Stimulated activated CD4-positive, alpha-beta T cell treated with anti-CD3 and anti-CD28 coated beads, TNF-alpha, amount 100 ng/mL, for 48 hours (primary cell): ENCODE results near the gene ISL1.

Experiments used
- DNase-seq, 3 donors: peaks; one replicate each; pipeline ENCODE4 v3.0.0-alpha.2; 2020; ENCODE audit warnings: low read depth in 3 of 3

ISL1 gene

DNA sequence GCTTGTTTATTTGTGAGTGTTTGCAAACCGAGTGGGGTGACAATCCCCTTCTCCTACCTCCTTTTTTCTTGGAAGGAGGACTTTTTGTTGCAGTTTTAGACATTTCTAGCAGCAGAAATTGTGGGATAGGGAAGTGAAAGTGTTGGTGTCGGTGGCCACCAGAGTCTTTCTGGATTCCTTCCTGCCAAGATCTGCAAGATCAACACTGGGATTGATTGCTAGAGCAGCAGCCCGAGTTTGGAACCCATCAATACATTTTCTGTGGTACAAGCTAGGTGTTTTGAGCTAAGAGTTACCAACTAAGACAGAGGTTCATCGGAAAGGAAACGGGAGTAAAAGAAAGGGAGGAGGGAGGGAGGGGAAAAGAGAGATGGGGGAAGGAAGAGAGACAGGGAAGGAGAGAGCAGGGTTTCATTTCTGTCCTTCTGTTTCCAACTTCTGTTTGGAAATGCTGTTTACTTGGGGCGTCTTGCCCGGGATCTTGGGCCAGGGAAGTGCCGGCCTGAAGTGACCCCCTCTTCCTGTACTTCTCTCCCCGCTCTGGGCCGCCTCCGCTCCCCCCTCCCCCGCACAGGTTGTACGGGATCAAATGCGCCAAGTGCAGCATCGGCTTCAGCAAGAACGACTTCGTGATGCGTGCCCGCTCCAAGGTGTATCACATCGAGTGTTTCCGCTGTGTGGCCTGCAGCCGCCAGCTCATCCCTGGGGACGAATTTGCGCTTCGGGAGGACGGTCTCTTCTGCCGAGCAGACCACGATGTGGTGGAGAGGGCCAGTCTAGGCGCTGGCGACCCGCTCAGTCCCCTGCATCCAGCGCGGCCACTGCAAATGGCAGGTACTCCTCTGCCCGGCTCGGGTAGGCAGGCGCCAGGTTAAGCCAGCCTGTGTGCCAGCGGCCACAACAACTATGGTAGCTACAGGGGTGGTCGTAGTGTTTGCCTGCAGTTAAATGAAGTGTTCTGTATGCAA is 4.0 kb downstream of the ISL1 start:
- no peak for DNase-seq

DNA sequence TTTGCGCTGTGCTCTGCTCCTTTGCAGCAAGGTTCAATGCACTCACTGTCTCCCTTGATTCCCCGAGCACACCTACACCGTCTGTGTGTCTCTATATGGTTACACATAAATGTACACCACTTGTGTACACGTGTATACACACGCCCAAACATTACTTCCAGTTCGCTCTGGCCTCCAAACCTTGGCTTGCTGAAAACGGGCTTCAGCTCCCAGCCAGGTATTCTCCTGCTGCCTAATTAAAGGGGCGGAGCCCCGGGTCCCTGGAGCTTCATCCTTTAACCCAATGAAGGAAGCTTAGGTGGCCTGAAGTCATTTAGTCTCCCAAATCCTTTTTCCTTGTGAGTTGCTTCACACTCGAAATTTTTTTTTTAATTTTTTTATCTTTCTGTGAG is 4.6 kb downstream of the ISL1 start:
- no peak for DNase-seq

DNA sequence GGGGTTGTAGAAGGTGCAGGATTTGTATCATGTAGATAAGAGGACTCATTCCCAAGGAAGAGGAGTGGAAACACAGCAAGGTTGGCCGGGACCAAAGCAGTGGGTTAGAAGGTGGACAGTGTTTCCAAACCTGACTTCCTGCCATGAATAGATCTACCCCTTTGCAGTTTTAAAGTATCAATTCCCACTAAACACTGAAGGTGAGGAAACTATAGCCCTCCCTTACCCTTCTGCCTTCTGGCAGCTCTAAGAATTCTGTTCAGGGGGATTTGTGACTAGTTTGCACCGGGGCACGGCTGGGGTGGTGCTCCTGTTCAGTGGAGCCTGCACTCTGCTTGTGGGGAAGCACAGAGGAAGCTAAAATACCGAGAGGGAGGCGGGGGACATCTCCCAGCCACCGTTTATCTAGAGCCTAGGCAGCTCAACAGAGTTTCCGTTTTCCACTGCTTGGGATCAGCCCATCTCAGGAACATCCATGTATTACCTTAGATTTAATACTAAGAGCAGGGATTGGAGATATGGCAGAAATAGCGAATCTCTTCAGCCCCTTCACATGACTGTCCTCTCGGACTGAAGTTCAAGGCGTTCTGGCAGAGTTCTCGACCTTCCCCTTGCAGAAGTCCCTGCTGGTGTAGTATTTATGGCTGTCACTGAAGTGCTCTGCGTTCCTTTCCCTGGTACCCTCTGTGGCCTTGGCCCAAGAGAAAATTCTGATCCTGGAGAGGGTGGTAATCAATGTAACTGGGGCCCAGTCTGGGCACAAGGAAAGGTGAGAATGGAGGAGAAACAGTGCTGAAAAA is 5.4 kb downstream of the ISL1 start:
- no peak for DNase-seq

DNA sequence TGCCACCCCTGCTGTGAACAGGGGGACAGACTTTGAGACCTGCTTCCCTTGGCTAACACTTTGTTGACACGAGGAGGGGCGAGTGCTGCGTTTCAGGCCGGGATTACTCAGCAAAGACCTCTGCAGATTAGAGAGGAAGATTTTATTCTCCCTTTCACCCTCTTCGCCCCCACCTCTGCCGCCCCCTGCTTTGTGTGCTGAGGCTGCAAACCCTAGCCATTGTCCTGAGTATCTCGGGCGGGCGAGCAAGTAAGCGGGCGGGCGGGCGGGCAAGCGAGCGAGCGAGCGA is 6.0 kb downstream of the ISL1 start:
- DNase-seq: no peak

DNA sequence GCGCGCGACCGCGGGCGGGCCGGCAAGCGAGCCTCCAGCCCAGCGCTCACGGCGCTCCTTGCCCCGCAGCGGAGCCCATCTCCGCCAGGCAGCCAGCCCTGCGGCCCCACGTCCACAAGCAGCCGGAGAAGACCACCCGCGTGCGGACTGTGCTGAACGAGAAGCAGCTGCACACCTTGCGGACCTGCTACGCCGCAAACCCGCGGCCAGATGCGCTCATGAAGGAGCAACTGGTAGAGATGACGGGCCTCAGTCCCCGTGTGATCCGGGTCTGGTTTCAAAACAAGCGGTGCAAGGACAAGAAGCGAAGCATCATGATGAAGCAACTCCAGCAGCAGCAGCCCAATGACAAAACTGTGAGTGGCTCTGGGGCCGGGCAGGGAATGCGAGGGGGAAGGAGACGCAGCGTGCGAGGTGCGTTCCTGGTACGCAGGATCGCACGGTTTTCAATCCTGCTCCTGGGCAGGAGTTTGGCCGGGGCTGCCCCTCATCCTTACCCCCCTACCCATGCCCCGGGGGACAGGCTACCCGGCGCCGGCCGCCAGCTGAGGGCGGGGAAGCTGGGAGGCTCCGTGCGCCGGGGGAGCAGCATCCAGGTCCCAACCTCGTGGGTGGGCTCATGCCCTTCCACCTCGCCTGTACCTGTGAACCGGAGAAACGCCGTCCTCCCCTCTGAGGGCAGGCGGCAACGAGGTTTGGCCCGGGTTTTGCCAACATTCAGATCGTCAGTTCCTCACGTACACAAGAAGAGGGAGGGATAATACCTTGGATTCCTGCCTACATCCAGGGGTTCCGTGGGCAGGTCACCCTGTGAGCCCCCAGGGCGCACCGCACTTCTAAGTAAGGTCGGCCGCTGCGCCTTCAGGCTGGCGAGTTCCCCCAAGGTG is 6.6 kb downstream of the ISL1 start:
- no peak for DNase-seq

DNA sequence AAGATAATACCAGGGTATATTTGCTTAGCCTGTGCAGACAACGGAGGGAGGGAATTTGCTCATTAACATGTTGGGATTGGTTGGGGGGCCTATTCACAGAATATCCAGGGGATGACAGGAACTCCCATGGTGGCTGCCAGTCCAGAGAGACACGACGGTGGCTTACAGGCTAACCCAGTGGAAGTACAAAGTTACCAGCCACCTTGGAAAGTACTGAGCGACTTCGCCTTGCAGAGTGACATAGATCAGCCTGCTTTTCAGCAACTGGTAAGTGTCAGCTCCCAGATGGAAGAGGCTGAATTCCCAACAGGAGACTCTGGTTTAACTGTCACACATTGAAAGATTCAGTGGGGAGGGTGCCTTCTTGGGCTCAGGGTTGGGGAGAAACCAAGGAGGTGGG is 7.9 kb downstream of the ISL1 start:
- DNase-seq: no peak

DNA sequence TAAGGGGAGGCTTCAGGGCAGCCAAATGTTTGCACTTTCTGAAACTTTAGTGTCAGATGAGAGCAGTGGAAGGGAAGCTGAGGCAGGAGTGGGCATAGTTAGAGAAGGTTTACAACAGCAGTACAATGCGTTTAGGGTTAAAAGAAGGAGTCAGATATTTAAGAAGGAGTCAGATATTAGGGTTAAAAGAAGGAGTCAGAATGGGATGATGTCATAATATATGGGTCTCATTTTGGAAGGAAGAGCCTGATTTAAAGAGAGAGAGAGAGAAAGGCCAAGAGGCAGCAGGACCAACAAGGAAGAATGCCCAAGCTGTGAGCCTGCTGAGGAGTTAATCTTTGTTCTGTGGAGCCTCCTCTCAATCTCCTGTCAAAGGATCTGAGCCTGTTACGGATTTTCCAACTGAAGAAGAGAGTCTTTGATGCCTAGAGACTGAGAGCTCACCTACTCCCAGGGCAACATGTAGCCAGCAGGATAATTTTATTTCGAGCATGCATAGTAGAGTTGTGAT is 9.5 kb downstream of the ISL1 start:
- DNase-seq: no peak

DNA sequence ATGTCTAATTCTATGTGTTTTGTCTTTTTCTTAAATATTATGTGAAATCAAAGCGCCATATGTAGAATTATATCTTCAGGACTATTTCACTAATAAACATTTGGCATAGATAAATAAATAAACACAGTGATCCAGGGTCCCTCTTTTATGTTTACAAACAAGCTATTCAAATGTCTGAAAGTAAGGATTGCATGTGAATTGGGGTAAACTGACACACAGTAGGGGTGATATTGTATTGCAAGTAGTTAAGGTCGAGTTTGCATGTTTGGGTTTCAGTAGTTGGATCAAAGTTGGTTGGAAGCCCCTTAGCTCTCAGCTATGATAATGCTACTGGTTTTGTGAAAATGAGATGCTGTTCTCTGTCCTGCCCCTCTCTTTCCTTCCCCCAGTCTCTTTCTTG is 11.4 kb downstream of the ISL1 start:
- DNase-seq: no peak

DNA sequence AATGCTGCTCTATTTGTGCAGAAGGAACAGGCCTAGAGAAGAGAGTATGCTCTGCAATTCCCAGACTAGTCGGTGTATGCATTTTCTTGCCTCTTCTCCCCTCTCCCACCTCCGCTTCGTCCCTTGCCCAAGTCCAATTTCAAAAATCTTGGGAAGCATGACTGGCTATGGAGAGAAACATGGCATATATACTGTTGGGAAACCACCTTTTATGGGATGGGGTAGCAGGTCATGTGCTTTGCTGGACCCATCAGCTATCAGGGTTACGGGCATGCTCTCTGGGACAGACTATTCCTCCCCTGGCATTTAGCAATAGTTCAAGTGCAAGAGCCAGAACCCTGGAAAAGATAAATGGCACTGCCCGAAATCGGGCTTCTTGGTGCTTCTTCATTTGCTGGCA is 12.0 kb downstream of the ISL1 start:
- DNase-seq: no peak

DNA sequence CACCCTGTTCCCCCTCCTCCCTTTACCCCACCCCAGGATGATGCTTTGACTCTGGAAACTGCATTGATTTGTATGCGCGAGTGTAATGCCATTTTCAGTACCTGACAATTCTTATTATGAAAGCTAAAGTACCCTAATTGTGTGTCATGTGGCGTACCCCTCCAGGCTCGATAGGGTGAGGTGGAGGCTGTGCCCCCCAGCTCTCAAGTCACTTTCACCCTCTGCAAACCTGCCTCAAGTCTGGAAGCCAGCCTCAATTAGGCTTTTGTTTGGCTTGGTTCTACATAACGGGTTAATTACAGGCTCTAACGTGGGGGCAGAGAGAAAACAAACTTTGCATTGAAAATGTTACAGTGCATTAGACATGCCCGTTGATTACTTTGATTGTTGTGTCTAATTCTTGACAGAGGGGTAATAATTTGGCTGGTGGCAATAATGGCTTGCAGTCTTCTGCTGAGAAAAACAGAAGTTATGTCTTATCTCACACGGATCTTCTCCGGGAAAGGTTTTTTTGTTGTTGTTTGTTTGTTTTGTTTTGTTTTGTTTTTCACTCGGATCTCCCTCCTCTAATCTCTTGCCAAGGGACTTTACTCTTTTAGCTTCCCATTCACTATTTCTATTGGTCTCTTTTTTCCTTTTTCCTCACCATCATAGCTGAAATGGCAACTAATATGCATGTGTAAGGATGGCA is 12.6 kb downstream of the ISL1 start:
- no peak for DNase-seq

DNA sequence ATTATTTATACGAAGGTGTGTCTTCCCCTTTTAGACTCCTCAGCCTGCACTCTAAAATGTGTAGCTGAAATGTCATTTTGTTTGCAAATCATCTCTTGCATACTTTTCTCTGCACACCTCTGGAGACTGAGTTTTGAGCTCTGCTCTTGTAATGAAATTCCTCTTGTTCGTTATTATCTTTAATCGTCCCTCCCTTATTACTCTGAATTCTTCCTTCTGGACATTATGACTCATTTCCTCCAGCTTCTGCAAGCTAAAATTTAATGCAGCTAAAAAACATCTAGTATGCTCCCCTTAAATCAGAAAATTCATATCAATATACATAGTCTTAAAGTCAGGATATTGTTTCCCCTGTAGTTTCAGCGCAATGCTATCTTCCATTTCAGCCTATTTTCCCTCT is 13.5 kb downstream of the ISL1 start:
- no peak for DNase-seq

DNA sequence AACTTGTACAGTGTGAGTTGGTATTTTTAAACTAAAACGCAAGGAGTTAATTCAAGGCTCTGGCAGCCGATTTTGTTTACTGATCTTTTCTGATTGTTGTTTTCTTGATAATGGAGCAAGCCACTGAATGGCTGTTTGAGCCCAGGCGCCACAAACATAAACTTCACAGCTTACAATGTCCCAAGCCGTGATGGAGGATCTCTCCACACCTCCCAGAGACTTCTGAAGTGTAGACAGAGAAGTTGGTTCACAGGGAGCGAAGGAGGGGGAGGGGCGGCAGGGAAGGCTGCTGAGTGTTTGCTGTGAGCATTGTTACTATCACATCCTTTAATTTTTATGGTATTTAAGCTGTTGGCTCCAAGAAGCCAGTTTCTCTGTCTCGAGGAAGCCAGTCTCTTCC is 14.7 kb downstream of the ISL1 start:
- DNase-seq: no peak

DNA sequence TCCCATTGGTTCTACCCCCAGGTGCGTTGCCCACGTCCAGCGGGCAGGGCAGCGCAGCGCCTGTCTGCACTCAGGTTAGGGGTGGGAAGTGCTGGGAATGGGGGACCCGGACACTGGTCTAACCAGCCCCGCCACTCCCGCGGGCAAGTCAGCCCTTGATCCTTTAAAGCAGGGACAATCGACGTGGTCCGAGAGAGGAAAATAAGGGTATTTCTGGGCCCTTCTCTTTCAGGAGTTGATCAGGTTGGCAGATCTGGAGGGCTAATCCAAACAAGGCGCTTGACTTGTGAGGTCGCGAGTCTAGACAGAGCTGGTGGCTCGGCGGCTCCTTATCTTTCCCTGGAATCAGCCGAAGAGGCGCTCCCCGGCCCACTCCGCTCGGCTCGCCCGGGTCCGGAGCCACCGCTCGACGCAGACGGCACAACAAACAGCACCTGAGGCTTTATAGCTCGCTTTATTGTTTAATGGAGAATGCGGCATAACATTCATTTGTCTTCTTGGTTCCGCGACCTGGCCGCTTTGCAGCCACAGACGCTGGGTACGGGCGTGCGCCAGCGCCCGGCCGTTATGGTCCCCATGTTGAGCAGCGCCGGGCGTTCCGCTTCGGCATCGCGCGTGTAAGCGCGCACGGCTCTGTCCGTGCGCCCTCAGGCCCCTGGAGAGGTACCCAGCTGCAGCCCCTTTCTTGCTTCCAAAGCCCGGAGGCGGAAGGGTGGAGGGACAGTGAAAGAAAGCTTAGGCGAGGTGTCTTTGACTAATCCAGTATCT is 15.8 kb downstream of the ISL1 start:
- DNase-seq: no peak

DNA sequence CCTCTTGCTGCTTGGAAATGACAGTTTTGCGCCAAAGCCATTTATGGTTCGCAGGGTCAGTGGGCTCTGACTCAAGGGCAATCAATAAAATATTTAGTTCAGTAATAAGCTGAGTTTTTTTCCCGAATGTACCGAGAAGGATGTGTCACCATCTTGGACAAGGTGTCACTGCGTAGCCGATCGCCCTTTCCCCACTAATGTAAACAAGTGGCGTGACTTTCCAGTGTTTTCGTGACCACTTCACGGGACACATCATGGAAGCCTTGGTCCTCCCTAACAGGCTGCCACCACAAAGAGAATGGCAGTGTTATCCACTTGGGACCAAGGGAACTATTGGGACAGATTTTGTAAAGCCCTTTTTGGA is 16.4 kb downstream of the ISL1 start:
- DNase-seq: no peak

DNA sequence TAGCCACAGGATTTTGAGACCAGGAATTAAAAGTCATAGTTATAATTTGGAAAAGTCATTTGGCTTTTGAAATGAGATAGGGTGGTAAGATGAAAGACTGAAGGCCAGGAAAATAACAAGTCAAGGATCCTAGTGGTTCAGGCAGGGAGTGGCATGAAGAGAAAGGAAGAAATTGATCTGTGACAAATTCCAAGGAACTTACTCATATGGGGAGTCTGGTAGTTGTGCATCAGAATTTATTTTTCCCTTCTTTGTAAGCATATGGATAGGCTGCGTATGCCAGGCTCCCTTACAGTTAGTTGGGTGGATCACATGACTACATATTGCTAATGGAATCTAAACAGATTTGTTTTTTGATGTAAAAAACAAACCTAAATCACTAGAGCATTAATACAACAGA is 21.0 kb downstream of the ISL1 start:
- no peak for DNase-seq

DNA sequence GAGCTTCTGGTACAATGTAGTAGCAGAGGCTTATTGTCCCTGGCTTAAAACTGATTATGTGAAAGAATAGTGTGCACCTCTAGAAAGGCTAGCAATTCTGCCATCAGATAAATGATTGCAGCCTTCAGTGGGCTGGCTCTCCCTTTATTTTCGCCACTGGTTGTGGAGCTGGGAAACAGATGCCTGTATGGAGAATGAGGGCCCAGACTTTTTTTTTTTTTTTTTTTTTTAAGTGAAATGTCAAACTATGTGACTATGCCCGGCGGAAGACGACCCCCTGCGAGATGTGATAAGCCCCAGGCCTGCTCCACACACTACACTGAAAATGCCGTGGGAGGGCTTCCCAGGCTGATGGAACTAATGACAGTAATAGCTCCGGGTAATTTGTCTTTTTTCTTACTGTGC is 28.7 kb downstream of the ISL1 start:
- DNase-seq: no peak

DNA sequence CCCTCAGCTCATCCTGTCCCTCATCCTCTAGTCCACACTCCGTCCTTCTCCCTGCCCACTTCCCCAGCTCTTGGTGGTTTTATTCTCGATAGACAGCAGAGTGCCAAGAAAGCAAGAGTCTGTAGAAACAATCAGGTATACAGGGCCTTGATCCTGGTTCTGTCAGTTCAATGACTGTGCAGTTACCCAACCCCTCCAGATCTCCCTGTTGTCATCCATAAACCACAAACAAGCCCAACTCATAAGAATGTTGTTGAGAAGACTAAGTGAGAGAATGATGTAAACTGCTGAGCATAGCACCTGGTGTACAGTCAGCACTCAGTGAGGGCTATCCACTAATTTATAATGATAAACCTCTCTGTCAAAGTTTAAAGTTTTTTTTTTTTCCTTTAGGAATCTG is 31.3 kb downstream of the ISL1 start:
- DNase-seq: no peak

DNA sequence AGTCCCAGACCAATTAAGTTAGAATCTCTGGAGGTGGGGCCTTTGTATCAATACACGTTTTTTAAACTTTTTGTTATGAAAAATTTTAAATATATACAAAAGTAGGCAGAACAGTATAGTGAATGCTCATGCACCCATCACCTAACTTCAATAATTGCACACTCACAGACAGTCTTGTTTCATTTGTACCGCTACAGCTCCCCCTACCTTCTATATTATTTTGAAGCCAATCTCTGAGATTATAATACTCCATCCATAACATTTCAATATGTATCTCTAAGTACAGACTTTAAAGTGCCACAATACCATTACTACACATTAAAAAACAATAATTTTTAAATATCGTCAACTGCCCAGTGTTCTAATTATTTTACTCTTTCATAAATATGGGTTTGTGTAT is 32.9 kb downstream of the ISL1 start:
- DNase-seq: no peak

DNA sequence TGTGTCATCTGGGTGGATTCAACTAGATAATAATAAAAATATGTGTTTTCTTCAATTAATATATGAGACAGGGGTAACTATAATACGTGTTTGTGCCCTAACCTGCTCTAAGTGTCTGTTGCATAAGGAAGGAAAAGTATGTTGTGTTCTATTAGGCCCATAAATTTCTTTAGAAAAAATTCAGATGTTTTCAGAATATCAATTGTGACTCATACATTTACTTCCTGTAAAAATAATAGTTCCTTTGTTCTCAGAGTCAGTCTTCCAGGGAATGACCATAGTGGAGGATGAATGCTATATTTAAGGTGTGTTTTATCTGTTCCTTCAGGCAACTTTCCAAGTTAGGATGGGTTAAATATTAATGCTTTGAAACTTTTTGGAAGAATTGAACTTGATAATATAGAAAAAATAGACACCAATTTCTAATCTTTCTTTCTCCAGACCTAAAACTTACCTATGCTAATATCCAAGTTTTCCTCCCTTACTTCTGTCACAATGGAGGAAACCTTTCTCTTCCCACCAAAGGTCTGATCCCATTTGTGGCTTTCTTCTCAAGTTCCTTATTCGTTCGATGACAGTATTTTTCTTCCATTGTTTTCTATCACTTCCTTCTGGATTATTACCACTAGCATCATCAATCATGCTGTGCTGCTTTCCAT is 49.9 kb downstream of the ISL1 start:
- DNase-seq: no peak

DNA sequence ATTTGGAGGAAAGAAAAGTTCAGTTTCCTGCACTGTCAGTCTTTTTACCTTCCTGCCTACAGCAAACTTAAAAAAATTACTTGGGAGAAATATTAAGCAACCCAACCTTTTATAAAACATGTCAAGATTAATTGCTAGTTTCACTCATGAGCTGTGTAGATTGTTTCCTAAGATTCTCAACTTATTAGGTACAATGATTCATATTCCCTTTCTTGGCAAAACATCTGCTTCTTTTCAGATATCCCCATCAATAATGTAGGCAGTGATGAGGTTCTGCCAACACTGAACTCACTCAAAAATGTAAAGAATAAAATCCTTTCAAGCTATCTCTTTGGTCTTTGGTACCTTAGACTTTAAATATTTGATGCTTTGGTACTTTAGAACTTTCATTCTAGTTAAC is 56.0 kb downstream of the ISL1 start:
- DNase-seq: no peak
